IMR-90 (cell line): Measurements from ENCODE around the gene SMG5. TPM values are rescaled to one million over a fixed set of nuclear protein-coding genes. Genes with fewer than 3 reads are reported as not detected.

ENCODE experiments used
- ATAC-seq: fragments of 200-7000 bp; cut with Tn5 transposase; 2 replicates; pipeline ENCODE4 v1.9.1; 2020; ENCODE audit warnings: low read depth, mild to moderate bottlenecking, moderate library complexity
- BruUV-seq: library from RNA; stranded (reverse); fragments of 400-500 nt; replicated peaks from 2 replicates; lab custom pipeline; 2021; lab: Mats Ljungman, UMichigan
- CTCF ChIA-PET: fragments of 300-600 bp; formaldehyde crosslinking; extraction: SDS; loops from one replicate; lab custom pipeline; 2021; ENCODE audit warnings: antibody characterized with exemption; lab: Yijun Ruan, JAX
- POLR2A ChIA-PET: fragments of 300-600 bp; sonication (Branson Sonifier 250); formaldehyde crosslinking; loops from one replicate; lab custom pipeline; 2022; ENCODE audit warnings: antibody characterized with exemption; ENCODE audit not compliant: unreplicated experiment; lab: Charles Lee
- DNase-seq: peaks from one replicate; pipeline ENCODE4 v3.0.0; 2013
- H2AFZ ChIP-seq: replicated peaks from 2 replicates; pipeline ENCODE3; 2013; ENCODE audit warnings: low read length, mild to moderate bottlenecking; ENCODE audit not compliant: poor library complexity
- H2AK5ac ChIP-seq: 2 replicates; pipeline ENCODE4 v1.6.1; 2013; ENCODE audit warnings: low read depth, low read length, inconsistent platforms
- H2AK9ac ChIP-seq: replicated peaks from 2 replicates; pipeline ENCODE3; 2013; ENCODE audit warnings: mild to moderate bottlenecking, low read depth, low read length, moderate library complexity; ENCODE audit not compliant: poor library complexity
- H2BK120ac ChIP-seq: 2 replicates; pipeline ENCODE4 v1.6.1; 2013; ENCODE audit warnings: low read depth, low read length, inconsistent platforms
- H2BK15ac ChIP-seq: 3 replicates; pipeline ENCODE4 v1.6.1; 2013; ENCODE audit warnings: low read depth, low read length, inconsistent platforms
- H2BK20ac ChIP-seq: 2 replicates; pipeline ENCODE4 v1.6.1; 2013; ENCODE audit warnings: low read depth, mild to moderate bottlenecking, inconsistent platforms, low read length, moderate library complexity
- H2BK5ac ChIP-seq: 2 replicates; pipeline ENCODE4 v1.6.1; 2013; ENCODE audit warnings: mild to moderate bottlenecking, low read depth, low read length, inconsistent platforms; ENCODE audit not compliant: poor library complexity, severe bottlenecking
- H3K14ac ChIP-seq: replicated peaks from 2 replicates; pipeline ENCODE4 v1.6.1; 2013; ENCODE audit warnings: low read depth, low read length, inconsistent platforms
- H3K18ac ChIP-seq: 2 replicates; pipeline ENCODE4 v1.6.1; 2013; ENCODE audit warnings: low read depth, low read length, control low read depth
- H3K23ac ChIP-seq: 2 replicates; pipeline ENCODE4 v1.6.1; 2013; ENCODE audit warnings: low read depth, low read length, inconsistent platforms
- H3K27ac ChIP-seq: 2 replicates; pipeline ENCODE4 v1.5.1; 2013; ENCODE audit warnings: mild to moderate bottlenecking, control low read depth, low read length; ENCODE audit not compliant: insufficient read depth
- H3K27me3 ChIP-seq: 2 replicates; pipeline ENCODE4 v1.6.1; 2013; ENCODE audit warnings: low read length; ENCODE audit not compliant: control insufficient read depth, insufficient read depth
- H3K36me3 ChIP-seq: 2 replicates; pipeline ENCODE4 v1.6.1; 2013; ENCODE audit warnings: low read length, mixed read lengths; ENCODE audit not compliant: control insufficient read depth, insufficient read depth
- H3K4ac ChIP-seq: 2 replicates; pipeline ENCODE4 v1.6.1; 2013; ENCODE audit warnings: low read depth, low read length, inconsistent platforms
- H3K4me1 ChIP-seq: 2 replicates; pipeline ENCODE4 v1.6.1; 2013; ENCODE audit warnings: low read length, mixed read lengths; ENCODE audit not compliant: control insufficient read depth, insufficient read depth
- H3K4me2 ChIP-seq: 2 replicates; pipeline ENCODE4 v1.6.1; 2013; ENCODE audit warnings: low read depth, mild to moderate bottlenecking, control low read depth, low read length, moderate library complexity
- H3K4me3 ChIP-seq: 2 replicates; pipeline ENCODE4 v1.5.1; 2013; ENCODE audit warnings: low read depth, mild to moderate bottlenecking, control low read depth, low read length, moderate library complexity; ENCODE audit not compliant: insufficient read depth
- H3K56ac ChIP-seq: 2 replicates; pipeline ENCODE4 v1.6.1; 2013; ENCODE audit warnings: low read length, inconsistent platforms; ENCODE audit not compliant: insufficient read depth; ENCODE audit errors: extremely low read depth
- H3K79me1 ChIP-seq, 2 experiments: 2 replicates each; pipeline ENCODE4 v1.6.1; 2013; ENCODE audit warnings: low read length in 2 of 2, inconsistent platforms in 1 of 2, low read depth in 1 of 2
- H3K9ac ChIP-seq: 2 replicates; pipeline ENCODE4 v1.6.1; 2013; ENCODE audit warnings: low read depth, low read length, control low read depth
- H3K9me1 ChIP-seq: 2 replicates; pipeline ENCODE4 v1.6.1; 2013; ENCODE audit warnings: low read length, inconsistent platforms; ENCODE audit not compliant: insufficient read depth
- H3K9me3 ChIP-seq: 2 replicates; pipeline ENCODE4 v1.6.1; 2013; ENCODE audit warnings: low read length; ENCODE audit not compliant: control insufficient read depth, insufficient read depth
- H4K20me1 ChIP-seq: 2 replicates; pipeline ENCODE4 v1.6.1; 2013; ENCODE audit warnings: low read length, inconsistent platforms; ENCODE audit not compliant: insufficient read depth
- H4K5ac ChIP-seq: 2 replicates; pipeline ENCODE4 v1.6.1; 2013; ENCODE audit warnings: mild to moderate bottlenecking, low read depth, low read length, control low read depth
- H4K8ac ChIP-seq, 2 experiments: 2 replicates each; pipeline ENCODE4 v1.6.1; 2013; ENCODE audit warnings: low read depth in 2 of 2, low read length in 2 of 2, control low read depth in 1 of 2, inconsistent platforms in 1 of 2
- H4K91ac ChIP-seq: 2 replicates; pipeline ENCODE4 v1.6.1; 2013; ENCODE audit warnings: low read depth, low read length, inconsistent platforms; ENCODE audit not compliant: insufficient read depth
- CEBPB ChIP-seq: IDR thresholded peaks from 2 replicates; pipeline ENCODE4 v1.6.1; 2012; ENCODE audit warnings: low read depth, low read length, improper control_type of control experiment
- WGBS, 2 experiments: methylation state at CpG; one replicate each; pipeline versions ENCODE4 v1.1.5 to v1.1.7; 2013; ENCODE audit warnings: missing lambda C conversion rate in 2 of 2; ENCODE audit not compliant: insufficient read length in 1 of 2; ENCODE audit errors: extremely low coverage in 2 of 2; 5-methylcytosine and 5-hydroxymethylcytosine counted together
- dilution Hi-C: fragments of 300-500 bp; cut with HindIII; formaldehyde crosslinking; loops from one replicate; pipeline ENCODE4 v1.14.3; 2018; ENCODE audit warnings: low sequenced_read_pairs; ENCODE audit not compliant: unreplicated experiment
- in situ Hi-C: fragments of 300-500 bp; cut with MboI; formaldehyde crosslinking; loops from 3 replicates; pipeline ENCODE4 v1.14.3; 2019; ENCODE audit warnings: low sequenced_read_pairs, inconsistent platforms, mixed read lengths
- intact Hi-C: fragments of 100-400 bp; cut with micrococcal nuclease; formaldehyde crosslinking; loops from 2 replicates; pipeline ENCODE4 v1.10.0; 2022
- polyA plus RNA-seq, 3 experiments: library from polyadenylated mRNA; depleted of rRNA; stranded (reverse); fragments of >200 nt; gene quantifications; 2 replicates each; pipeline ENCODE4 v1.2.3, GENCODE V29; 2012; ENCODE audit warnings: low replicate concordance in 1 of 3
- total RNA-seq: library from RNA; depleted of rRNA; stranded (reverse); fragments of >200 nt; gene quantifications from 2 replicates; pipeline ENCODE4 v1.2.3, GENCODE V29; 2012
- TF ChIP-seq, protein P1 (sequence below): fragments of 150-350 bp; IDR thresholded peaks from 2 replicates; pipeline ENCODE4 v1.6.1; 2017; ENCODE audit warnings: mild to moderate bottlenecking, antibody characterized with exemption, low read length, low read depth

Gene SMG5
- total and polyA plus RNA-seq, 2 of the 4 experiments (the other 2 are of a cell fraction) = 34.7 to 37.3 TPM

DNA sequence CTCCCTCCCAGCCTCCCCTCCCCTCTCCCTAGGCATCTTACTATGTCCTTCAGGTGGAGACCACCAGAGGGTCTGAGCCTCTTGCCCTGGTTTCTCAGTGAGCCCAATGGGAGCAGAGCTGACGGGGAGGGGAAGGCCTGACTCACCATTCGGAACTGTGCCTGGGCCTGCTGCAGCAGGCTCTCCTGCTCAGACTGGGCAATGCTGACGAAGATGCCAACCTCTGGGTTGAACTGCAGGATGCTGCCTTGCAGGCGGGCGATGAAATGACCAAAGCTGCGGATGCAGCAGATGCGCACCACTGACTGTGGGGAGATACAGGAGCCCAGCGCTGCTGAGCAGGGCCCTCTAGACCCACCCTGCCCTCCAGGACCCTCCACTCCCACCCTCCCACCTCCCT is 23.8 kb downstream of the SMG5 start:
- dilution Hi-C loops = no loop called here
- POLR2A ChIA-PET = no interaction called here
- H3K36me3 ChIP-seq = peaks cover 67% of the 10 kb centered on the region

More for the DNA sequence above, 23.8 kb downstream of the SMG5 start:
- Histone ChIP-seq H4K8ac (no peak overlapping the region), H2AFZ (no peak overlapping the region), H3K9me3 (no peaks in the 10 kb centered on the region), H2BK5ac (no peak overlapping the region), H3K9me1 (peaks cover 9% of the 10 kb centered on the region; the same call in 1 of the 2 replicates), H2AK9ac (no peak overlapping the region), H4K20me1 (peaks cover 21% of the 10 kb centered on the region), H3K9ac (no peak overlapping the region), H2BK120ac (no peak overlapping the region), H3K4me2 (no peak overlapping the region), H3K14ac (no peak overlapping the region), H3K79me1 (peaks cover 14 to 31% of the 10 kb centered on the region in 2 experiments), H3K56ac (no peak overlapping the region), H2BK20ac (no peak overlapping the region), H3K4me1 (peaks cover 9% of the 10 kb centered on the region), H2BK15ac (no peak overlapping the region), H3K18ac (no peak overlapping the region), H3K27ac (no peak overlapping the region), H3K4ac (no peak overlapping the region), H2AK5ac (no peak overlapping the region), H4K5ac (no peak overlapping the region), H3K27me3 (no peaks in the 10 kb centered on the region), H3K4me3 (no peak overlapping the region), H3K23ac (no peak overlapping the region), H4K91ac (no peak overlapping the region)
- no TSS peak for BruUV-seq
- in situ Hi-C loops (no loop called here), intact Hi-C loops (no loop called here)
- CTCF ChIA-PET = no interaction called here
- ATAC-seq (no peak), DNase-seq (no peak)
- WGBS, 2 experiments = 100% methylated on average over 2 of the region's 8 CpGs; no CpG with 5 or more reads in 1 of the 2 experiments
- TF ChIP-seq, protein P1, sequence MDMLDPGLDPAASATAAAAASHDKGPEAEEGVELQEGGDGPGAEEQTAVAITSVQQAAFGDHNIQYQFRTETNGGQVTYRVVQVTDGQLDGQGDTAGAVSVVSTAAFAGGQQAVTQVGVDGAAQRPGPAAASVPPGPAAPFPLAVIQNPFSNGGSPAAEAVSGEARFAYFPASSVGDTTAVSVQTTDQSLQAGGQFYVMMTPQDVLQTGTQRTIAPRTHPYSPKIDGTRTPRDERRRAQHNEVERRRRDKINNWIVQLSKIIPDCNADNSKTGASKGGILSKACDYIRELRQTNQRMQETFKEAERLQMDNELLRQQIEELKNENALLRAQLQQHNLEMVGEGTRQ = no peak
- no peak for TF ChIP-seq CEBPB
